Measurements from ENCODE around the gene SLC44A5.

Gene SLC44A5

GRCh38 chr1:75172556-75172955, 438.4 kb downstream of the SLC44A5 start:
- no peak for DNase-seq (ENCODE audit: low read depth)
- no peak for TF ChIP-seq CTCF (IDR thresholded peaks at IDR 0.05; ENCODE audit: insufficient read depth, low read depth, low read length, missing control alignments)
- no peak overlapping the region for H3K4me3 ChIP-seq (ENCODE audit: low read length)

GRCh38 chr1:75171876-75172275, 439.0 kb downstream of the SLC44A5 start:
- TF ChIP-seq CTCF (IDR thresholded peaks at IDR 0.05; ENCODE audit: insufficient read depth, low read depth, low read length, missing control alignments), result no peak
- no peak overlapping the region for H3K4me3 ChIP-seq (ENCODE audit: low read length)
- no peak for DNase-seq (ENCODE audit: low read depth)

- no peak overlapping the region for H3K4me3 ChIP-seq (ENCODE audit: low read length)
- DNase-seq (ENCODE audit: low read depth), result no peak
- TF ChIP-seq CTCF (IDR thresholded peaks at IDR 0.05; ENCODE audit: insufficient read depth, low read depth, low read length, missing control alignments), result no peak
Measured at GRCh38 chr1:75170981-75171380, 439.9 kb downstream of the SLC44A5 start.

GRCh38 chr1:75170011-75170410, 440.9 kb downstream of the SLC44A5 start:
- TF ChIP-seq CTCF (IDR thresholded peaks at IDR 0.05; ENCODE audit: insufficient read depth, low read depth, low read length, missing control alignments), result no peak
- H3K4me3 ChIP-seq (ENCODE audit: low read length), result no peak overlapping the region
- no peak for DNase-seq (ENCODE audit: low read depth)

- no peak for DNase-seq (ENCODE audit: low read depth)
- H3K4me3 ChIP-seq (ENCODE audit: low read length), result no peak overlapping the region
- TF ChIP-seq CTCF (IDR thresholded peaks at IDR 0.05; ENCODE audit: insufficient read depth, low read depth, low read length, missing control alignments), result no peak
Measured at GRCh38 chr1:75166821-75167220, 444.1 kb downstream of the SLC44A5 start.

GRCh38 chr1:75165264-75165663, 445.6 kb downstream of the SLC44A5 start:
- H3K4me3 ChIP-seq (ENCODE audit: low read length), result no peak overlapping the region
- TF ChIP-seq CTCF (IDR thresholded peaks at IDR 0.05; ENCODE audit: insufficient read depth, low read depth, low read length, missing control alignments), result no peak
- no peak for DNase-seq (ENCODE audit: low read depth)

GRCh38 chr1:75159154-75159553, 451.8 kb downstream of the SLC44A5 start:
- H3K4me3 ChIP-seq (ENCODE audit: low read length), result no peak overlapping the region
- DNase-seq (ENCODE audit: low read depth), result no peak
- TF ChIP-seq CTCF (IDR thresholded peaks at IDR 0.05; ENCODE audit: insufficient read depth, low read depth, low read length, missing control alignments), result no peak

Data from epithelial cell of esophagus (primary cell).